ENCODE measurements around the gene RFX4.

Gene RFX4

DNA sequence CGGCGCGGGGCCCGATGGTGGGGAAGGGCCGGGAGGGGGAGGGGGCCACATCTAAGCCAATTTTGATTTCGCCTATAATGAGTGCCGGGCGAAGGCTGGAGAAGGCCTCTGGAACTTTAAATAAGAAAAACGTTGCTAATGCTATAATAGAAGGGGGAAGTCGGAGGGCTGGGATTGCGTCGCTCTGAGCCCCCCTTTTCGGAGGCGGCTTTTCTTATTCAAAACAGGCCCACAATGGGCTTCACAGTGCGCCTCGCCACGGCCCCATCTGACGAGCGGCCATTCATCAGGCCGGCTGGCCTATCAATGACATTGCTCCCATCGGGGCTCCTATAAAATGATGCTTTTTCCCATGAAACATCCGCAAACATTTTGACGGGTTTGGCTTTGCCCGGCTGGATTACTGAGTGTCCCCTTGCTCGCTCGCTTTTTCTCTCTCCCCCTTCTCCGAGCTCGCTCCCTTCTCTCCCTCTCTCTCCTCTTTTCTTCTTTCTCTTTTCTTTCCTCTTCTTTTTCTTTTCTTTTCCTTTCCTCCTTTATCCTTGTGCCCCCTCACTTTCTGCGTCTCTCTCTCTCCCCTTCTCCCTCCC lies at the start of gene RFX4:
Gene RFX4 (plus strand): TSS at position 364 of the 590 bp plus-strand sequence. CDS start 317 bp downstream, outside the sequence.
- DNase-seq (ENCODE audit: low read depth): no peak

DNA sequence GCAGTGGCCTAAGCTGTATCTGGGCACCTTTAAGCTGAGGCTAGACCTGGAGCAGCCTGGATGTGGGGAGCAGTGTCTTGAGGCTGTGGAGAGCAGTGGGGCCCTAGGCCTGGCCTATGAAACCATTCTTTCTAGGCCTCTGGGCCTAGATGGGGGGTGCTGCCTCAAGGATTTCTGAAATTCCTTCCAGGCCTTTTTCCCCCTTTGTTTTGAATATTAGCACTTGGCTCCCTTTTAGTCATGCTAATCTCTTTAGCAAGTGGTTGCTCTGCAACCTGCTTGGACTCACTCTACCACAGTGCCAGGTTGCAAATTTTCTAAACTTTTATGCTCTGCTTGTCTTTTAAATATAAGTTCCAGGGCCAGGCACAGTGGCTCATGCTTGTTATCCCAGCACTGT lies 41.6 kb upstream of the RFX4 start:
- DNase-seq (ENCODE audit: low read depth): no peak

DNA sequence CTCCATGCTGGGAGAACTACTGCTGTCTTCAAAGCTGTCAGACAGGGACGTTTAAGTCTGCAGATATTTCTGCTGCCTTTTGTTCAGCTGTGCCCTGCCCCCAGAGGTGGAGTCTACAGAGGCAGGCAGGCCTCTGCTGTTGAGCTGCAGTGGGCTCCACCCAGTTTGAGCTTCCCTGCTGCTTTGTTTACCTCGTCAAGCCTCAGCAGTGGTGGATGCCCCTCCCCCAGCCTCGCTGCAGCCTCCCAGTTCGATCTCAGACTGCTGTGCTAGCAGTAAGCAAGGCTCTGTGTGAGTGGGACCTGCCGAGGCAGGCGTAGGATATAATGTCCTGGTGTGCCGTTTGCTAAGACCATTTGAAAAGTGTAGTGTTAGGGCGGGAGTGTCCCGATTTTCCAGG lies 31.4 kb upstream of the RFX4 start:
- DNase-seq (ENCODE audit: low read depth): no peak

DNA sequence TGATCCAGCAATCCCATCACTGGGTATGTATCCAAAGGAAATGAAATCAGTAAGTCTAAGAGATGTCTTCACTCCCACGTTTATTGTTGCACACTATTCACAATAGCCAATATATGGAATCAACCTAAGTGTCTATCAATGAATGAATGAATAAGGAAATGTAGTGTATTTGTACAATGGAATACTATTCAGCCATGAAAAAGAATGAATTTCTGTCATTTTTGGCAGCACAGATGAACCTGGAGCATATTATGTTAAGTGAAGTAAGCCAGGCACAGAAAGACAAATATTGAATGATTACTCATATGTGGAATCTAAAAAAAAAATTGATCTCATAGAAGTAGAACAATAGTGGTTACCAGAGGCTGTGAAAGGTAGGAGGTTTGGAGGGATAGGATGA lies 30.6 kb upstream of the RFX4 start:
- no peak for DNase-seq (ENCODE audit: low read depth)

DNA sequence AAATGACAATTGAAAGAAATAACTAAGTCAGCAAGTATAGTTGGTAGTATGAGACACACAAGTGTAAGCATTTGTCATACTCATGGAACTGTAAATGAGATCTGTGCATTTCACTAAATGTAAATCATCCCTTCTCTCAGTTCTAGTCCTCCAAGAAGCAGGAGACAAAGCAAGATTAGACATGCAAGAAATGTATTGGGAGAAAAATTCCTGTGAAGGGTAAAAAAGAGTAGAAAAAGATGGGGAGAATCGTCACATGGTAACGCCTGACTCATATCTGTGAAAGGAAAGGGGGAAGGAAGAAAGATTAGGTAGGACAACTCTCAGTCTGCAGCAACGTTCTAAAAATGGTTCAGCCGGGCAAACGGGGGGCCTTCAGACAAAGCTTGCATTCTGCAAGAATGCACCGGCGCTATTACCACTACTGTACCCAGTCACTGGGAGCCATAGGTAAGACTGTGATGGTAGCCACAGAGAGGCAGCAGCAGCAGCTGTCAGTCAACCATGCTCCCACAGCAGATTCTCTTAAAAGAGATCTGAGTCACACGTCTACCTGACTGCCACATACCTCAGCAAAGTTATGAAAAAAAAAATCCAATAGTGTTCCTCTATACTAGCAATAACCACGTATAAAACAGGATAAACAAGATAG lies 18.0 kb upstream of the RFX4 start:
- DNase-seq (ENCODE audit: low read depth): no peak

DNA sequence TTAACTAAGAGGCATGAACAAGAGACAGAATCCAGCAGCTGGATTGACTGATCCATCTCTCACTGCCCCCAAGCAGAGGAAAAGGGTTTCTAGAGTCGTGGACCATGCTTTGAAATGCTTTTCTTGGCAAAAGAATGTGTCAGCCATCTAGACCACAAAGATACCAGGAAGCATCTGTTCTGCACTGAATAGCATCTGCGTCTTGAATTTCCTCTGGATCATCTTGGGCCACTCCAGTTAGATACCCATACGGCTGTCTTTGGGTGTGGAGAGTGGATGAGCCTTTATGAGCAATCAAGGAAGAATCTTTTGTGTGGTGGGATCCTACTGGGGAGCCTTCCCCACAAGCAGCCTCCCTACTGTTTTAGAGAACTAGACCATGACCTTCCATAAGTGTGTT lies 16.0 kb upstream of the RFX4 start:
- no peak for DNase-seq (ENCODE audit: low read depth)

DNA sequence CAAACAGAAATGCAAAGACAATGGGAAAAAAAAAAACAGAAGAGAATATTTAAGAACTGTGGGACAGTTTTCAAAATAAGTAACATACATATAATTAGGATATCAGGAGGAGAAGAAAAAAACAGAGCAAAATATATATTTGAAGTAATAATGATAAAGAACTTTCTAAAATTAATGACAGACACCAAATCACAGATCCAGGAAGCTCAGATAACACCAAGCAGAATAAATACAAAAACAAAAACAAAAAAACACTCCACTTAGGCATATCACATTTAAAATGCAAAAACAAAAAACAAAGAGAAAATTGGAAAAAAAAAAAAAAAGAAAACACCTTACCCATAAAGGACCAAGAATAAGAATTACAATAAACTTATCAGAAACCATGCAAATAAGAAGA lies 9.6 kb upstream of the RFX4 start:
- DNase-seq (ENCODE audit: low read depth): no peak

DNA sequence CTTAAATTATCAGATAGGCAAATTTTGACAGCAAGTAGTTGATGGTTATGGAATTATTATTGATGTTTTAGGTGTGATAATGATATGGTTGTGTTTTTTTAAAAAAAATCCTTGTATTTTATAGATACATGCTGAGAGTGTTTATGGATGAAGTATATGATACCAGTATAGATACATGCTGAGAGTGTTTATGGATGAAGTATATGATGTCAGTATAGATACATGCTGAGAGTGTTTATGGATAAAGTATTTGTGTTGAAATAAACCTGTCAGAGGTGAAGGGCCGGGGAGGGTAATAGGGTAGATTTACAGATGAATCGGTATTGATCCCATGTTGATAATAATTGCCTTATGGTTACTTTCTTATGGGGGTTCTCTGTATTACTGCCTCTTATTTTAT lies 6.0 kb upstream of the RFX4 start:
- DNase-seq (ENCODE audit: low read depth): no peak

DNA sequence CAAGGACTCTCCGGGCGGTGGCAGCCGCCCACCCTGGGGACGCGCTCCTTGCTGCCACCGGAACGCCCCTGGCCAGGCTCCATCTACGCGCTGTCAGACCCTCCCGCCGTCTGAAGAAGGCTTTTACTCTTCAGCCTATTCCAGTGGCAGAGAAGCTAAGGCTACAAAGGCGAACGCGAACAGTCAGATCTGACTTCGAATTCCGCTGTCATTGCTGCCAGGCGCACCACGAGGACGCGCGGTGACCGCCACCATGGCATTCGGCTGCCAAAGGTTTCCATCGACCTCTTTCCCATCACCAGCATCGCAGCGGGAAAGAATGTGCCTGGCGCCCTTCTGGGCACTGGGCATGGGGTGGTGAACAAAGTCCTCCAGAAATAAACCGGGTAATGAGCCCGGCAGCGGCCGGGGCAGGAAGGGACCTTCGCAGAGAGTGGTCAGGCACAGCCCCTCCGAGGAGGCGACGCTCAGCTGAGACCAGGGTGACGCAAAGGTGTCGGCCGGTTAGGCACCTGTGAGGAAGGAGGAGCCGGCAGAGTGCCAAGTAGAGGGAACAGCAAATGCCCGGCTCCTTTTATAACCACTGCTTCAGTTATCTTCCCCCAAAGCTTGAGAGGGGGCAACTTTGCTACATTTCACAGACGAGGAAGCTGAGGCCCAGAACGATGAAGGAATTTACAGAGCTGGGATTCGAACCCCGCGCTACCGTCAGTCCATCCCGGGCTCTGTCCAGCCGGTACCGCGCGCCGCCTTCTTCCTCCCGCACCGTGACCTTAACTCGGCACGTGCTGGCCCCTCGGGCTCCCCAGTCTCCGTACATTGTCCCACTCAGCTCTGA lies 1.9 kb upstream of the RFX4 start:
- DNase-seq (ENCODE audit: low read depth): no peak

DNA sequence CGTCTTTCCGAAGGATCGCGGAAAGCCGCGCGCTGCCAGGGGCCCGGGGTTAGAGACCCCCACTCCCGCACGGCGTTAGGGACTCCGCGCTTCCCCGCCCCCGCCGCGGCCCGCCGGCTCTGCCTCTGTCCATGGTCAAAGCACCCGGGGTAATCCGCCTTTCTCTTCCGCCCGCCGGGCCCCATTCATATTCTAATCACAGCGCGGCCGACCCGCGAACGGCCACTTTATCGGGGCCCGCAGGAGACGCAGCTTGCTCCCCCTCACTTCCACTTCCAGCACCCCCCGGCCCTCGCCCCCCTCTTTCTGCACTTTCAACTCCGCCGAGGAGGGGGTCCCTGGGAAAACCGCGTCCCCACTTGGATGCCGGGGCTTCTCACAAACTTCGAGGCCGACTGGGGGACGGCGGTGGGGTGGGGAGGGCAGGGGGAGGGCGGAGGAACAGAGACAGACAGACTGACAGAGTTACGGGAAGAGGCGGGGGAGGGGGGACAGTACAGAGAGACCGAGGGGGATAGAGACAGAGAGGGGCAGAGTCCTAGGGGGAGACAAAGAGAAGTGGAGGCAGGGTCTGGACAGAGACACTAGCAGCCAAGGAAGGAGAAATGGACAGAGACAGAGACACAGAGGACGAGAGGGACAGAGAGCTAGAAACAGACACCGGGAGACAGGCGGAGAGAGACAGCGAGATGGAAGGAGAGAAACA lies 1.1 kb upstream of the RFX4 start:
- DNase-seq (ENCODE audit: low read depth): no peak

DNA sequence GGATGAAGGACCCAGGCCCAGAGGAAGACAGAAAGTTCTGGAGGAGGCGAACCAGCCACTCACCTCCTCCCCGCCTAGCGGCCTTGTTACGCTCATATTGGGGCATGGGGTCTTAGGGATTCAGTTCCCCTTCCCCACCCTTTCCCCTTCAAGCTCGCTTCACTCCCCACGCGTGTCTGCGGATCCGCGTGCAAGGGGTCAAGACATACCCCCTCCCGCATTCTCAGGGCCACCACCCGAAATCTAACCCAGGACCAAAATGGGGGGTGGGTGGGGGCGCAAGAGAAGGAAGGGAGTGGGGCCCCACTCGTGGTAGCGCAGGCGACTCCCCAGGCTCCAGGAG lies 584 bp upstream of the RFX4 start:
- DNase-seq (ENCODE audit: low read depth): no peak

DNA sequence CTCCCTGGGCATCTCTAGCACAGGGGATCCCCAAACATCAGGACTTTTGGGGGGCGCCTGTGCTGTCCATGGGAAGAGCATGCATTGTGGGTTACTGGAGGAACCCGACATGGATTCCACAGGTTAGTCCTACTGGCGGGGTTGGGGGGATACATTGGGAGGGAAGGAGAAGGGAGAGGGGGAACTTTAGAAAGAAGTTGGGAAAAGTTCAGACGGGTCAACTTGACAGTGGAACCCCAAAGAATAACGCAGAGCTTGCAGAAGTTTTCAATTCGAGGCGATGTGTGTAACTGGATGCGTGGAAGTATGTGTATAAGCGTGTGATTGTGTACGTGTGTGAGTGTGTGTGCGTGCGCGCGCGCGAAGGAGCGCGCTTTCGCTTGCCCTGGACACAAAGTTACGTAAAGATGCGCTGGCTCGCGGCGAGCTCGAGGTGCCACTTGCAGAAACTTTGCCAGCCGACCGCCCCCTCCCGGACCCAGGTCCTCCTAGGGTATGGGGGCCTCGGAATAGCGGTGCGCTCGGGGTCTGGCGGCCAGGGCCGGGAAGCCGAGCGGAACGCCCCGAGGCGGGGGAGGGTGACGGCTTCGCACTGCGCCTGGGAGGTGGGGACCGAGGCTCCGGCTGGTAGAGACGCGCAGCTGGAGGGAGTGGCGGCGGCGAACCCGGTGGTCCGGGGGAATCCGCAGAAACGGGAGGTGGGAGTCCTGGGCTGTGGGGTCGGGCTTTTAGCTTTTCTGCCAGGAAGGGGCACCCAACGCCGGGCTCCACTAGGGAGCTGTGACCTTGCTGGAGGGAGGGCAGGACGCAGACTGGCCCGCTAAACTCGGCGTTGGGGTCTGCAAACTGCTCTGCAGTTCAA lies 669 bp downstream of the RFX4 start:
- no peak for DNase-seq (ENCODE audit: low read depth)

DNA sequence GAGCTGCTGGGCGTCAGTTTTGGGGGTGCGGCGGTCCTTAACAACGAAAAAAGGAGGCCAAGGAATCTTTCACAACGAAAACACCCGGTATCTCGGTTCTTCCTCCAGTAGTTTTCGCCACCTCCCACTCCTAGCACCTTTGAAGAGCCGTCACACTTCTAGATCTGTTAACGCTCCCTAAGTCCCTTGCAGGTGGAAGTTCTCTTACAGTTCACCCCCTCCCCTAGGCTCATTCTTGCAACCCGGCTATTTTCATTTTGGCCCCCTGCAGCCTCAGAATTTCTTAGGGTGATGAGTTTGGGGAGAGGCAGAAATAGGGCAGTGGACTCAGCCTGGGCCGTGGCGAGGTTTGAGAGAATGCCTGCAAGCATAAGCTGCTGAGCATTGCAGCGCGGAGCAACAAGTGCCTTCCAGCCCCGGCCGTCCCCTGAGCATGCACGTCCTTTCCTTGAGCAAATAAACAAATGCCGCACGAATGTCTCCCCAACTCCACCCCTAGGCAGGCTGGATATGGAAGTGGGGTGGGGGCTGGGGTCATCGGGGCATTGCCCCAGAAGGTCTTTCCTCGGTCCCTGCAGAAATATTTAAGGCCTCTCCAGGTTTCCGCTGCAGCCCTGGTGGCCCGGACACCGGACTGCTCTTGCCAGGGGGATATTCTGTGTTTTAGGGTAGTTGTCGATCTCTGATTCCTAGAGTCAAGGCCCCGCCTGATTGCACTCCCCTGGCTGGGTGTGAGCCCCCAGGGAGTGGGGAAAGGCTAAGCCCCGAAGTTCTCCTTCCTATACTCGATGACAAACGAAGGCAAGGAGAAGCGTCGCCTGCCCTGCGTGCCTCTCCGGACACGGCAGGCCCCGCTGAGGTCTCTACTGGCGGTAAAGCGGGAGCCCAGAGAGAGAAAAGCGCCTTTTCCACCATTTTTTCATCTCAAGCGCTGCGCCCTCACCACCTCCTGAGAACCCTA lies 1.6 kb downstream of the RFX4 start:
- no peak for DNase-seq (ENCODE audit: low read depth)

DNA sequence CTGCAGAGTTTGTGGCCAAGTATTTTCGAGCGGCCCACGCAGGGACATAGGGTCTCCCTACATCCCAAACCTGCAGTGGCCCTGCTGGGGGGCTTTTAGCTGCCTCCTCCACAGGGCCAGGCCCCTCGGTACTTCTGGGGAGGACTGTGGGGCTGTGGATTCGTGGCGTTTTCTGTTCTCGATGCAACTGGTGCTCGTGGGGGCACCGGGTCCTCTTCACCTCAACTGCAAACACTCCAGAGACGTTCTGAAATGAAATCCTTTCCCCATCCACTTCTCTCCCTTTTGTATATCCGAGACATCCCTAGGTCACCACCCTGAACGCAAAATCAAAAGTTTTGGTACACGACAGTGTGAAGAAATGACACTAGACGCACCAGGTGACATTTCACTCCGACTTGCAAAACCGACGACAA lies 2.3 kb downstream of the RFX4 start:
- DNase-seq (ENCODE audit: low read depth): no peak

DNA sequence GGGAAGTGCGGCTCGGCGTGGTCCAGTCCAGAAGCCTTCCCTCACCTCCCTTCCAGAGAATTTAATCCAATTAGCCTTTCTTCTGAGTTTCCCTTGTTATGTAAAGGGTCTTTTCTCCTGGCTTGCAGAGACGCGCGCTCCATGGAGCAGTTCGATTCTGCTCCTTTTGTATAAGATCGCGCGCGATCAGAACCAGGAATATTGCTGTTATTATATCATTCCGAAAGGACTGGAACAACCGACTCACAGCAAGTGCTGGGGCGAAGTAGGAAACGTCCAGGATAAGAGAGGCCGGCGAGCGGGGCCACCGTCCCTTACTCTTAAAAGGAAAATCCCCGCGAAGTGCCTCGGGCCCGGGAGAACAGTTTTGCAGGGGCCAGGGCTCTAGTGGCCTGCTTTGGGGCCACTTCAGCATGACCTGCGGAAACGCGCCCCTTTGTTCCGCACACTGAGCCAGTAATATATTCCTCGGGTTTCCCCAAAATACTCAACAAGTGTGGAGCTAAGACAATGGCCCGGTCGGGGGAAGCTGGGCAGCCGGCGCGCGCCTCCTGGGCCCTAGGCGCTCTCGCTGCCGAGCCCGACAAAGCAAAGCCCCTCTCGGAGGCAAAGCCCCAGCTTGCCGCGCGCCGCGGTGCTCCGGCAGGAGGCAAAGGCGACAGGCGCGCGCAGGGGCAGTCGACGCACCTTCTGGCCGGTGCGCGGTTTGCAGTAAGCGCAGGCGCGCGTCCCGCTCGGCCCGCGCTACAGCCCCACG lies 2.9 kb downstream of the RFX4 start:
- DNase-seq (ENCODE audit: low read depth): no peak

DNA sequence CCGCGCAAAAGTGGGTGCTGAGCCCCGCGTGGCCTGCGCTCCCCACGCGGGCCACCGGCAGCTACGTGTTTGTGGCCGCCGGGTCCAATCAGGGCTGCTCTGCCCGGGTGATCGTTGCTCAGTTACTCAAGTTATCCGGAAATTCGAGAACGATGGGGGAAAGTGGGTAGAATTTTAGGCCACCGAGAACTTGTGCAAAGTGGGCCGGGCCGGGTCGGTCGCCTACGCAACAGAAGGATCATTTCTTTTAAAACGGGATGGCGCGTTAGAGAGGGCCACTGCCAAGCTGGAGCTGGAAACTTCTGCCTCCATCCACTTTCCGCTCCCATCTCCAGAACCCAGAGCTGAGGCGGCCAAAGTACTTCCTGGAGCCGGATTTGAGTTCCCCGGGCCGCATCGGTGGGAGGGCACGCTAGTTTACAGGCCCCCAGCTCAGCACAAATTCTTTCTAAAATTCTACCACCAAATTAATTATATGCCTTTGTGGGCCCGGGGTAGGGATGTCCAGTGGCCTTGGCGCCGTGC lies 3.5 kb downstream of the RFX4 start:
- no peak for DNase-seq (ENCODE audit: low read depth)

DNA sequence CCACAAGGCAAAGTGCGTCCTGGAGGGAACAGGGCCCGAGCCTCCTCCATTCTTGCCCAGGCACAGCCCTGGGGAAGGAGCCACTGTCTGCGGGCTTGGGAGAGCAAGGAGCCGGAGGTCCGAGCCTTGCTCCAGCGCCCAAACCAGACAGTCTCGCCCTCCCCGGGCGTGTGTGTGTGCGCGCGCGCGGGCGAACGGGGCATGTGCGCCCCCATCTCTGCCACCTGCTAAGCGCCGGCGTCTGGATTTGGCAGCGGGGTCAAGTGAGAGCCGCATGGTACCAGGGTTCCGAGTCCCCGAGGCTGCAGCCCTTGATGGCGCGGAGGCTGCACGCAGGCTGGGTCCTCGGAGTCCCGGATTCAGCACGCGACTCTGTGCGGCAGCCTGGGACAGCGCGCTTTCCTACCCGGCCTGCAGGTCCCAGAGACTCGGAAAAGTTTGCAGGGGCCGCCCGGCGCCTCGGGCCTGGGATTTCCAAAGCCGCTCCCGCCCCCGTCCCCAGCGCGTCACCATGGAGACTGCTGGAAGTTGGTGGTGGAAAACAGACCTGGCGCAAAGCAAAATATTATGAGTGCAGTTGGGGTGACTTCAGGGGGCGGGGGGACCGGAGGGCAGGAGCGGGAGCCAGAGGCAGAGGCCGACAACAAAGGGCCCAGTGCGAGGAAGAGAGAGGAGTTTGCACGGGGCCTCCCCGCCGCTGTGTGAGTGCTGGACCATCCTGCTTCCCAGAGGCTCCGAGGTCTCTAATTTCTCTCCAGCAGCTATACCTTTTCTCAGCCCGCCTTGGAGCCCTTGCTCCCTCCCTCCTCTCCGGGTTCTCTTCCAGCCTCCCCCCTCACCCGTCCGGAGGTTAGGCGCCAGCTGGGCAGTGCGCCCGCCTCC lies 4.2 kb downstream of the RFX4 start:
- DNase-seq (ENCODE audit: low read depth): no peak

DNA sequence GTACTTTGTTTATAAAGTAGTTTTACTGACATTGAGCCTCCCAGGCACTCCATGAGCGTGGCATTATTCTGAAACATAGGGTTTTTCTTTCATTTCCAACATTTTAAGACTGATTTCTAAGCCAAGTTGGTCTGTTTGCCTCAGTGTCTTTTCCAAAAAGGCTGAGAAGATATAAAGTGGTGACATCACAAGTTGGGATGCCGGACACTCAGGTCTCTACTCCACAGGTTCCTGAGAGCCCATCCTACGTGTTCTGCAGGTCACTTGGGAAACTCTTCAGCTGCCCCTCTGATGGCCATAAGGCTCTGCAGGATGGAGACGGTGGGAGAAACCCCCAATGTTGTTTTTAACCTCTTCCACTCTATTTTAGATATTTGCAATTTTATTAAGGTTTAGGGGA lies 6.0 kb downstream of the RFX4 start:
- DNase-seq (ENCODE audit: low read depth): no peak

DNA sequence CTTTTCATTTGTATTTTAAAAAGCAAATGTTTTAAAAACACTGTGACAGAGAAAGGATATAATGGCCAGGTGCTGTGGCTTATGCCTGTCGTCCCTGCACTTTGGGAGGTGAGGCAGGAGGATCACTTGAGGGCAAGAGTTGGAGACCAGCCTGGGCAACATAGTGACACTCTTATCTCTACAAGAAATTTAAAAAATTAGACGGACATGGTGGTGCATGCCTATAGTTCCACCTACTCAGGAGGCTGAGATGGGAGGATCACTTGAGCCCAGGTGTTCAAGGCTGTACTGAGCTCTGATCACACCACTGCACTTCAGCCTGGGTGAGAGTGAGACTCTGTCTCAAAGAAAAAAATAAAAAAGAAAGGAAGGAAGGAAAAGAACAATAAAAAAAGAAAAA lies 7.8 kb downstream of the RFX4 start:
- no peak for DNase-seq (ENCODE audit: low read depth)
